Fibroblast of lung (primary cell): ENCODE results near the gene HIVEP1. TPM values are rescaled to one million over a fixed set of nuclear protein-coding genes. Genes with fewer than 3 reads are reported as not detected.

Experiments
- DNase-seq, 2 donors: peaks; one replicate each; pipeline versions ENCODE4 v3.0.0 to v3.0.0-alpha.2; 2010; ENCODE audit warnings: low read depth in 2 of 2
- H2AFZ ChIP-seq: 2 replicates; pipeline ENCODE4 v1.5.1; 2012; ENCODE audit warnings: low read length, control low read depth, inconsistent platforms
- H3K27ac ChIP-seq: 2 replicates; pipeline ENCODE4 v1.5.1; 2011; ENCODE audit warnings: low read length, control low read depth; ENCODE audit not compliant: insufficient read depth
- H3K27me3 ChIP-seq: 2 replicates; pipeline ENCODE4 v1.5.1; 2011; ENCODE audit warnings: mild to moderate bottlenecking, low read length; ENCODE audit not compliant: control insufficient read depth, insufficient read depth
- H3K36me3 ChIP-seq: 2 replicates; pipeline ENCODE4 v1.5.1; 2011; ENCODE audit warnings: low read length; ENCODE audit not compliant: control insufficient read depth, insufficient read depth
- H3K4me1 ChIP-seq: 2 replicates; pipeline ENCODE4 v1.5.1; 2011; ENCODE audit warnings: low read length; ENCODE audit not compliant: control insufficient read depth, insufficient read depth; ENCODE audit errors: extremely low read depth
- H3K4me2 ChIP-seq: 2 replicates; pipeline ENCODE4 v1.5.1; 2011; ENCODE audit warnings: low read length, control low read depth; ENCODE audit not compliant: insufficient read depth; ENCODE audit errors: extremely low read depth
- H3K4me3 ChIP-seq, 4 experiments: fragments of 200-600 bp in 1 of 4; sonication (generic) in 1 of 4; replicated peaks in 1 of 4; 2 replicates each; pipeline ENCODE4 v1.5.1; 2011 to 2016; ENCODE audit warnings: low read length in 4 of 4, low read depth in 3 of 4, mild to moderate bottlenecking in 3 of 4, control low read depth in 2 of 4, inconsistent platforms in 1 of 4, mixed read lengths in 1 of 4; ENCODE audit not compliant: insufficient read depth in 1 of 4; ENCODE audit errors: control extremely low read depth in 1 of 4
- H3K79me2 ChIP-seq: 2 replicates; pipeline ENCODE4 v1.5.1; 2012; ENCODE audit warnings: mild to moderate bottlenecking, low read length, inconsistent platforms; ENCODE audit not compliant: control insufficient read depth, insufficient read depth
- H3K9ac ChIP-seq: 2 replicates; pipeline ENCODE4 v1.5.1; 2011; ENCODE audit warnings: mild to moderate bottlenecking, low read length, control low read depth; ENCODE audit not compliant: insufficient read depth
- H3K9me3 ChIP-seq: 2 replicates; pipeline ENCODE4 v1.5.1; 2012; ENCODE audit warnings: low read depth, low read length; ENCODE audit not compliant: control insufficient read depth, insufficient read depth
- H4K20me1 ChIP-seq: 2 replicates; pipeline ENCODE4 v1.5.1; 2011; ENCODE audit warnings: low read length; ENCODE audit not compliant: control insufficient read depth, insufficient read depth; ENCODE audit errors: extremely low read depth
- EZH2 ChIP-seq: IDR thresholded peaks from 2 replicates; pipeline ENCODE4 v1.5.1; 2012; ENCODE audit warnings: low read length, control low read depth, mild to moderate bottlenecking; ENCODE audit errors: missing control alignments
- polyA plus RNA-seq, 2 donors: library from polyadenylated mRNA; depleted of rRNA in 1 of 2; stranded (reverse) in 1 of 2; unstranded in 1 of 2; fragments of >200 nt; gene quantifications; 2 replicates each; pipeline ENCODE4 v1.2.1, GENCODE V29; 2011 to 2012; ENCODE audit warnings: missing spikeins in 1 of 2
- total RNA-seq: library from RNA; depleted of rRNA; stranded (reverse); fragments of >200 nt; gene quantifications from 2 replicates; pipeline ENCODE4 v1.2.1, GENCODE V29; 2014
- TF ChIP-seq, protein P1 (sequence below), 2 donors: IDR thresholded peaks in 1 of 2; conservative IDR thresholded peaks in 1 of 2; 1 replicate in 1 of 2; 2 replicates in 1 of 2; pipeline ENCODE4 v1.5.1; 2011 to 2012; ENCODE audit warnings: low read length in 2 of 2, control low read depth in 1 of 2, inconsistent platforms in 1 of 2, low read depth in 1 of 2, mild to moderate bottlenecking in 1 of 2

Gene HIVEP1
- total and polyA plus RNA-seq, 2 donors (not counting 1 experiment from before 2014, with no cell fraction given) = 9.9 to 14.6 TPM

DNA sequence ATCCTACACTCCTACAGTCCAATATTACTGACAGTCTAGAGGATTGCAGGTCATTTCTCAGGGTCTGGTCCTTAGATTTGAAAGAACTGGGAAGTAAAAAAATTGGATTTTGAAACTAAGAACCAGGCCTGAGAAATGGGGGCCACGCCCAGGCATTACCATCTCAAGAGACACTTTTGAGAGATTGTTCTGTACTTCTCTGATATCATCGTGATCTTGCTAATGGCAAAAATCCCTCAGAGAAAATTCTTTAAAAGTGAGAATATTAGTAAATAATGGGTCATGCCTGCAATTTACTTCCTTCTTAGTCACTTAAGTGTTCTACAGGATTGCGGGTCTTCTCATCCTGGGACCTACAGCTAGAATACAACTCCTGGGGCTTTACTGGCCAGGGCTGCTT is 42.0 kb upstream of the HIVEP1 start:
- DNase-seq = no peak
- Histone ChIP-seq H3K4me1 (peaks cover 3% of the 10 kb centered on the region), H3K4me2 (no peak overlapping the region), H3K27ac (no peak overlapping the region), H3K36me3 (no peaks in the 10 kb centered on the region), H2AFZ (no peak overlapping the region), H3K27me3 (no peaks in the 10 kb centered on the region), H3K9me3 (no peaks in the 10 kb centered on the region), H3K79me2 (no peaks in the 10 kb centered on the region), H4K20me1 (no peaks in the 10 kb centered on the region), H3K9ac (no peak overlapping the region), H3K4me3 (no peak overlapping the region)
- TF ChIP-seq, protein P1, sequence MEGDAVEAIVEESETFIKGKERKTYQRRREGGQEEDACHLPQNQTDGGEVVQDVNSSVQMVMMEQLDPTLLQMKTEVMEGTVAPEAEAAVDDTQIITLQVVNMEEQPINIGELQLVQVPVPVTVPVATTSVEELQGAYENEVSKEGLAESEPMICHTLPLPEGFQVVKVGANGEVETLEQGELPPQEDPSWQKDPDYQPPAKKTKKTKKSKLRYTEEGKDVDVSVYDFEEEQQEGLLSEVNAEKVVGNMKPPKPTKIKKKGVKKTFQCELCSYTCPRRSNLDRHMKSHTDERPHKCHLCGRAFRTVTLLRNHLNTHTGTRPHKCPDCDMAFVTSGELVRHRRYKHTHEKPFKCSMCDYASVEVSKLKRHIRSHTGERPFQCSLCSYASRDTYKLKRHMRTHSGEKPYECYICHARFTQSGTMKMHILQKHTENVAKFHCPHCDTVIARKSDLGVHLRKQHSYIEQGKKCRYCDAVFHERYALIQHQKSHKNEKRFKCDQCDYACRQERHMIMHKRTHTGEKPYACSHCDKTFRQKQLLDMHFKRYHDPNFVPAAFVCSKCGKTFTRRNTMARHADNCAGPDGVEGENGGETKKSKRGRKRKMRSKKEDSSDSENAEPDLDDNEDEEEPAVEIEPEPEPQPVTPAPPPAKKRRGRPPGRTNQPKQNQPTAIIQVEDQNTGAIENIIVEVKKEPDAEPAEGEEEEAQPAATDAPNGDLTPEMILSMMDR (conservative IDR thresholded peaks at IDR 0.05 in 1 of 2, IDR thresholded peaks at IDR 0.05 in 1 of 2; ENCODE audit: low read depth in 1 of 2, low read length in 2 of 2) = no peak
- TF ChIP-seq EZH2 = no peak

DNA sequence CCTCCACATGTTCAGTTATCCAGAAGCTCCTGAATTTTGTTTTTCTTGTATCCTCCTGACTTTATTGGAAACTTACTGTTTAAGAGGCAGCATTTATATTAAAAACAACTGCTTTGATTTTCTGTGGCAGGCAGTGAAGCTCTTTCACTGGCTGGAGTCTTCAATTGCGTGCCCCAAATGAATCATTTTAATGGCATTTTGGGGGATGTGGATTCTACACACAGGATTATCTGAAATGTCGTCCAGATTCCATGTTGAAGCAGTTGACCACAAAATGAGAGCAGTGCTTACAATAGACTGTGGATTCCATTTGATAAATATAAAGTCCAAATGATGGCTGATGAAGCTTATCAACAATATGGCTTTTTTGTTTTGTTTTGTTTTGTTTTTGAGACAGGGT is 41.0 kb upstream of the HIVEP1 start:
- H3K4me1 ChIP-seq = peaks cover 3% of the 10 kb centered on the region
- H3K79me2 ChIP-seq = no peaks in the 10 kb centered on the region
- H2AFZ ChIP-seq = no peak overlapping the region
- no peaks in the 10 kb centered on the region for H3K36me3 ChIP-seq
- peak overlapping the region; percentile 7 for H3K4me2 ChIP-seq
- no peak overlapping the region for H3K4me3 ChIP-seq
- peak; percentile 56 to 97 for DNase-seq
- H3K9ac ChIP-seq = no peak overlapping the region
- H3K27ac ChIP-seq = peak overlapping the region; percentile 37
- no peaks in the 10 kb centered on the region for H3K27me3 ChIP-seq
- H4K20me1 ChIP-seq = no peaks in the 10 kb centered on the region
- H3K9me3 ChIP-seq = no peaks in the 10 kb centered on the region
- no peak for TF ChIP-seq EZH2
- TF ChIP-seq, protein P1 (conservative IDR thresholded peaks at IDR 0.05 in 1 of 2, IDR thresholded peaks at IDR 0.05 in 1 of 2; ENCODE audit: low read depth in 1 of 2, low read length in 2 of 2) = no peak

DNA sequence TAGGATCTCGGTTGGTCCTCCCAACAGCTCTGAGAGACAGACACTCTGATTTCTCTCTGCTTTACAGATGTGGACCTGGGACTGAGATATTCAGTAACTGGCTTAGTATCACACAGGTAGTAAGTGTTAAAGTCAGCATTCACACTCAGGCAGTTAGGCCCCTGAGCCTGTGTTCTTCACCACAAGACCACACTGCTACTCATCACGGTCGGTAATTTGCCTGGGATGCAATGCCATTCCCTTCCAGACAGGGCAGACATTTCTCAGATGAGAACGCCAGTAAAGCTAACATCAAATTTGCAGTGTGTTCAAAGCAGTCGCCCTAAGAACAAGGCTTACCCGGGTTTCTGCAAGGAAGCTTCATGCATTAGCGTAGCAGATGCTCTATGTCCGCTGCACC is 39.8 kb upstream of the HIVEP1 start:
- H3K9ac ChIP-seq = no peak overlapping the region
- no peaks in the 10 kb centered on the region for H3K36me3 ChIP-seq
- DNase-seq = no peak
- no peaks in the 10 kb centered on the region for H3K27me3 ChIP-seq
- no peak overlapping the region for H2AFZ ChIP-seq
- no peaks in the 10 kb centered on the region for H3K9me3 ChIP-seq
- H3K4me2 ChIP-seq = no peak overlapping the region
- H3K79me2 ChIP-seq = no peaks in the 10 kb centered on the region
- H3K4me1 ChIP-seq = peaks cover 3% of the 10 kb centered on the region
- H3K27ac ChIP-seq = no peak overlapping the region
- H4K20me1 ChIP-seq = no peaks in the 10 kb centered on the region
- no peak overlapping the region for H3K4me3 ChIP-seq
- TF ChIP-seq, protein P1 (conservative IDR thresholded peaks at IDR 0.05 in 1 of 2, IDR thresholded peaks at IDR 0.05 in 1 of 2; ENCODE audit: low read depth in 1 of 2, low read length in 2 of 2) = no peak
- TF ChIP-seq EZH2 = no peak
